HL-60/S4 treated with retinoic acid at 250 ng/mL for 4 days and 3 days (cell line): Measurements from ENCODE around the gene BCAT1.

ENCODE experiments used
- in situ Hi-C: fragments of 300-500 bp; cut with MboI; formaldehyde crosslinking; loops from 2 replicates; pipeline ENCODE4 v1.7.0; 2022; ENCODE audit warnings: low sequenced_read_pairs

Gene BCAT1

DNA sequence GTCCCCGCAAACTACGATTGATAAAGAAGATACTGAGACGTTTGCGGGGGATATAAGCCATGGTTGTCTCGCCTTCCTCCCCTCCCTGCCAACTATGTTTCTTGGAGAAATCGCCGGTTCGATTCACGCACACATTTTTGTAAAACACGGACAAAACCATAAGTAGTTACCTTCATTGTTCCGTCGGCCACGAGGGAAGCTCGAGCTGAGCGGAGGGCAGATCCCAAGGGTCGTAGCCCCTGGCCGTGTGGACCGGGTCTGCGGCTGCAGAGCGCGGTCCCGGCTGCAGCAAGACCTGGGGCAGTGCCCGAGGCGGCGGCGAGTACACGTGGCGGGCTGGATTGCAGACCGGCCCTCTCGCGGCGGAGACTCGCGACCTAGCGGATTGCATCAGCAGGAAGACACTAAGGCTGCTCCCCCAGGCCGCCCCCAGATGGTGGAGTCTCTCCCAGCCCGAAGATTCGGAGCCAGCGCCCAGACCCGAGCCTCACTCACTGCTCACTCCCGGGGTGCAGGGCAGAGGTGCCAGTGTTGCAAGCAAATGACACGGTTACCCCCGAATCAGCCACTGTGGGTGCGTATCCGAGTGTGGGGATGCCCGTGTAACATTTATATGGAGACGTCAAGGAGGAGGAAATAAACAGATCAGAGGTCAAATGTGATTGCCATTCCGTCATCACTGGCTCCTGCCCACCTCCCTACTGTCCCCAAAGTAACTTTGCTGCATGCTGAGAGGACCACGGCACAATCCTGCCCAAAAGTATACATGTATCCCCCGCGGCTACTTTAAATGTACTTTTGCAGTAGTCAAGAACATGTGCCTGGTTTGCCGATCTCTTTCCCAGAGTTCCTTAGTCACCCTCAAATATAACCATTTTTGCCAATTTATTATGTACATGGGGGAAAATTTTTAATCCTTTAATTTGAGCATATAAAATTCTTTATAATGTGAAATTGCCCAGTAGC, at the start of gene BCAT1:
BCAT1 (minus strand) TSS at position 345 of the 966 bp plus-strand sequence; CDS start at position 176, 169 bp downstream.
- in situ Hi-C loops, result no loop called here

DNA sequence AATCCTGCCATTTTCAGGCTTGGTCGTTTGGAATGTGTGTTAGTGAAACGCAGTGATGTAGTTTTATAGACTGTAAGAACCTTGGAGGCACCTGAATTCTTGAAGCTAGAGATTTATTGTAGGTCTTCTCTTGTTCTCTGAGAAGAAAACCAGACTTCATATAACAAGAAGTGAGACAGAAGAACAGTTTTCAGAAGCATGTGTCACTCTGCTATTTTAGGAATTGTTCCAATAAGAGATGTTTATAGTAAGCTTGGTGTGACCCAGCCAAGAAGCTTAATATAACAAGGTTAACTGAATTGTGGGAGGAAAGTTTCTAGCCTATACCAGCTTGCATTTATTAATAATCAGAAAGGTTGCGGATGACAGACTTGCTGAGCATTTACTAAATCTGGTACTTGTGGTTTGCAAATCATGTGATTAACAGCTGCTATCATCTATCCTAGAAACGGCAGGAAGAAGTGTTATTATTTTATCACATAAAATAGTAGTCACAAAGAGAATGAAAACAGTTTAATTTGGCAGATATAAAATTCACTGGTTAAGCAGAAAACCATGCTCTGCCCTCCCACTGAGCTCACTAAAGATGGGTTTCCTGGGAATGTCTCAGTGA, 49.2 kb upstream of the BCAT1 start:
- in situ Hi-C loops, result loop anchor here (10.0 kb wide), 1 partner anchor 117 kb away; no protein-coding TSS in a partner anchor

DNA sequence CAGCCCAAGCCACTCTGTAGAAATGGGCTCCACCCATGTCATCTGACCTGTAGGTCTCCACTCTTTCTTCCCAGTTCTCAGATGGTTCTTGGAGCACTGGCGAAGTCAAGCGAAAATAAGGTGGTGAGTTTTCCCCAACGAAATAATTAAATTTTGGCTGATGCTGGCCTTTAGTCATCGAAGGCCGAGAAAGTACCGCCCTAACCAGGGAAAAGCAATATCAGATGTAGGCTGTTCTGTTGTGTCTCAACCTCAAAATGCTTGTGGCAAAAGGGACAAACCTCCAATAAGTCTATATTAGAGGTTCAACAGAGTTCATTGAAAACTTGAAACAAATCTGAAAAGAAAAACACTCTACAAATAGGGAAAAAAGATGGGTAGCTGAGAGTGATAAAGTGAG, 48.6 kb upstream of the BCAT1 start:
- in situ Hi-C loops, result loop anchor here (10.0 kb wide), 1 partner anchor 117 kb away; no protein-coding TSS in a partner anchor

DNA sequence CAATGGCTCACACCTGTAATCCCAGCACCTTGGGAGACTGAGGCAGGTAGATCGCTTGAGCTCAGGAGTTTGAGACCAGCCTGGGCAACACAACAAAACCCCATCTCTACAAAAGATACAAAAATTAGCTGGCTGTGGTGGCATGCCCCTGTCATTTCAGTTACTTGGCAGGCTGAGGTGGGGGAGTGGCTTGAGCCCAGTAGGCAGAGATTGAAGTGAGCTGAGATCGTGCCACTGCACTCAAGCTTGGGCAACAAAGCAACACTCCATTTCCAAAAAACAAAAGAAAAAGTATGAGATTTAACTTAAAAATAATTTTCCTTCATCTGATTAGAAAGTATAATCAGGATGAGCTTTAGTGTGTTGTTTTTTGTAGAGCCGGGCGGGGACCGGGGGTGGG, 47.9 kb upstream of the BCAT1 start:
- in situ Hi-C loops, result loop anchor here (10.0 kb wide), 1 partner anchor 118 kb away; no protein-coding TSS in a partner anchor

GRCh38 chr12:24996102-24996797, 47.3 kb upstream of the BCAT1 start:
- in situ Hi-C loops, result loop anchor here (10.0 kb wide), 1 partner anchor 119 kb away; no protein-coding TSS in a partner anchor

GRCh38 chr12:24993793-24994192, 44.9 kb upstream of the BCAT1 start:
- in situ Hi-C loops, result loop anchor here (10.0 kb wide), 1 partner anchor 121 kb away; no protein-coding TSS in a partner anchor

- in situ Hi-C loops, result loop anchor here (10.0 kb wide), 1 partner anchor 123 kb away; no protein-coding TSS in a partner anchor
Observed at GRCh38 chr12:24991209-24992049, 42.5 kb upstream of the BCAT1 start.

GRCh38 chr12:24989216-24989615, 40.3 kb upstream of the BCAT1 start:
- in situ Hi-C loops, result loop anchor here (10.0 kb wide), 1 partner anchor 146 kb away; no protein-coding TSS in a partner anchor

DNA sequence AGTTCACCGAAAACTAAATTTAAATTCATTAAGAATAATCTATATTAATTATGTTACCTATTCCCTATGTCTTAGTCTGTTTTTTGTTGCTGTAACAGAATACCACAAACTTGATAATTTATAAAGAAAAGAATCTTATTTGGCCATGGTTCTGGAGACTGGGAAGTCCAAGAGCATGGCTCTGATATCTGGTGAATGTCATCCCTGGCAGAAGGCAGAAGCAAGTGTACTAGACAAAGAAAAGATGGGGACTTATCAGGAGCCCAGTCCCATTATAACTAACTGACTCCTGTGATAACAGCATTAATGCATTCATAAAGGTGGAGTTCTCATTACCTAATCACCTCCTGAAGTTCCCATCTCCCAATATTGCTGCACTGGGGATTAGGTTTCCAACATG, 33.3 kb upstream of the BCAT1 start:
- in situ Hi-C loops, result loop anchor here (10.0 kb wide), 1 partner anchor 153 kb away; no protein-coding TSS in a partner anchor

DNA sequence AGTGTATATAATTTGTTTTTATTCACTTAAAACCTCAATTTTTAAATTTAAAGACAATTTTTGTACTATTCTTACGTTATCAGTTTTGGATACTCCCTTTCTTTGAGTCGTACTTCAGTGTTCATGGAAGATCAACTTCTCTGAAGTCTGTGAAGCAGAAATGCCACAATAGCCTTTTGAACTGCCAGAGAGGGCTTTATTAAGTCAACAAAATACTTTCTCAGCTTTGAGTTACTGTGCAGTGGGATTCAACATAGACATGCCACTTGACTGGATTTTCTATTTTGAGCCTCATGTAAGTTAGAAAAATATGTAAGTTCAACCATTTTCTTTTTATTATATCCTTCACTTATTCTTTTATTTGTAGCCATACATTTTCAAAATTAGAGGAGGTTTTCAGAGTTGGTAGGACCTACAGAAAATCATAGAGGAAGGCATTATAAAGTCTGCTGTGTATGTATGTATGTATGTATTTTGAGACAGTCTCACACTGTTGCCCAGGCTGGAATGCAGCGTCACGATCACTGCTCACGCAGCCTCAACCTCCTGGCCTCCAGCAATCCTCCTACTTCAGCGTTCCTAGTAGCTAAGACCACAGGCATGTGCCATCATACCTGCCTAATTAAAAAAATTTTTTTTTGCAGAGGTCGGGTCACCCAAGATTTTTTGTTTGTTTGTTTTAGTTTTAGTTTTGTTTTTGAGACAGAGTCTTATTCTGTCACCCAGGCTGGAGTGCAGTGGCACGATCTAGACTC, 31.3 kb upstream of the BCAT1 start:
- in situ Hi-C loops, result loop anchor here (10.0 kb wide), 1 partner anchor 155 kb away; no protein-coding TSS in a partner anchor

- in situ Hi-C loops, result no loop called here
Observed at GRCh38 chr12:24979329-24979728, 30.4 kb upstream of the BCAT1 start.

GRCh38 chr12:24977711-24978110, 28.8 kb upstream of the BCAT1 start:
- in situ Hi-C loops, result no loop called here

- in situ Hi-C loops, result no loop called here
Observed at GRCh38 chr12:24977060-24977459, 28.2 kb upstream of the BCAT1 start.

- in situ Hi-C loops, result no loop called here
Observed at GRCh38 chr12:24975425-24975824, 26.5 kb upstream of the BCAT1 start.

DNA sequence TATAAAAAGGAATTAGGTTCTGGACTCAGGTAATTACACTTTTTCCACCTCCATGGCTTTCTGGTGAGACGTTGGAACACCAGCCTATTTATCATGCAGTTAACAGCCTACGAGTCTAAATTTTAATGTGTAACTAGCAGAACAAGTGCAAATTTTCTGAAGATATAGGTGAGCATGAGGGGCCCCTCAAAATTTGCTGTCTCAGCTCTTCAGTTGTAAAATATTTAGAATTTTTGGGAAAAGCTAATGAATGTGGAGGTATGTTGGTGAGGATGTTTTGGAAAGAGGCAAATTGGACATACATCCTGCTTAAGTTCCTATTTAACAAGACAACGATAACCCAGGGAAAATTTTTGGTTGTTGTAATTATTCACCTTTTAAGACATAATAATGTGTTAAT, 25.3 kb upstream of the BCAT1 start:
- in situ Hi-C loops, result no loop called here

DNA sequence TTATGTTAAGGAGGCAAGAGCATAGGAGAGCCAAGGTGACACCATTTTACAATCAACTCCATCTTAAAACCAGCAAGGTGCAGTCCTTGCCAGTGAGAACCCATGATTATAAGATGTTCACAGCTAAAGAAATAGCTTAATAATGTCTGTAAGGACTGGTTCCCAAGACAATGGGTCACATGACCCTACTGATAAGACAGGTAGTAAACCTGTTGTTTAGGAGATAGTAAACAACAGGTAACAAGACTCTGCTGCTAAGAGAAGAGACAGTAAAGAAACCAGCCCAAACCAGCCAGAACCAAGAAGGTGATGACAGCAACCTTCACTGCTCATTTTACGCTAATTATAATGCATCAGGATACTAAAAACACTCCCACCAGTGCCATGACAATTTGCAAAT, 23.2 kb upstream of the BCAT1 start:
- in situ Hi-C loops, result no loop called here

DNA sequence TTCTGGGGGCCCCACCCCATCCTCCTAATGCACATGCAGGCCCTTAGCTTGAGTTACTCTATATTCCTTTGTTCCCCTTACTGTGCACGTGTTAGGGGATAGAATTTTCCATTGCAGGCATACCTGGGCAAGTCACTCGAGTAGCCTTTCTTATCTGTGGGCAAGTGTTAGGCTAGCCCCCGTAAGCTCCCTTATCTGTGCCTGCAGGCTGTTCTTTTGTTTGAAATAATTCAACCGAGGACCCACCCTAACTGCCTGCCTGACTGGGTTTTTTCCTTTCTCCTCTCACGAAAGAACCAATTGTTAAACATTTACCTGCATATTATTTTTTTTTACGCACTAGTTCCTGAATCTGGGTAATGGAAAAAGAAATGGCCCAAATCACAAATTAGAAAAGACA, 21.3 kb upstream of the BCAT1 start:
- in situ Hi-C loops, result no loop called here

- in situ Hi-C loops, result no loop called here
Observed at GRCh38 chr12:24966951-24967564, 18.2 kb upstream of the BCAT1 start.

DNA sequence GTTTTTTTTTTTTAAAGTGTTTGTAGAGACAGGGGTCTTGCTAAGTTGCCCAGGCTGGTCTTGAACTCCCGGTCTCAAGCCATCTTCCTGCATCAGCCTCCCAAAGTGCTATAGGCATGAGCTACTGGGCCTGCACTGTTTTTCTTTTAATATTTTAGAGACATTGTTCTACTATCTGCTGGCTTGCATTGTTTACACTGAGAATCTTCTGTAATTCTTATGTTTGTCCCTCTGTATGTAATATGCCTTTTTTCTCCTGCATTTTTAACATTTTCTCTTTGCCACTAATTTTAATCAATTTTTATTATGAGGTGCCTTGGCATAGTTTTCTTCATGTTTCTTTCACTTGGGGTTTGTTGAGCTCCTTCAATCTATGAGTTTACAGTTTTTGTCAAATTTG, 15.4 kb upstream of the BCAT1 start:
- in situ Hi-C loops, result no loop called here
